Ectodermal cell (in vitro differentiated cells): ENCODE results near the gene REM1.

Source experiments
- H3K27ac ChIP-seq: 2 replicates; pipeline ENCODE4 v1.7.0; 2013; ENCODE audit warnings: mild to moderate bottlenecking, low read depth, low read length; ENCODE audit not compliant: insufficient read depth, poor library complexity, severe bottlenecking
- H3K27me3 ChIP-seq: 2 replicates; pipeline ENCODE4 v1.7.0; 2013; ENCODE audit warnings: mild to moderate bottlenecking, low read length; ENCODE audit not compliant: insufficient read depth, control insufficient read depth, poor library complexity, severe bottlenecking
- H3K36me3 ChIP-seq: one replicate; pipeline ENCODE4 v1.7.0; 2013; ENCODE audit warnings: low read length; ENCODE audit not compliant: control insufficient read depth, insufficient read depth
- H3K4me1 ChIP-seq: one replicate; pipeline ENCODE4 v1.7.0; 2013; ENCODE audit warnings: low read length; ENCODE audit not compliant: control insufficient read depth, insufficient read depth
- H3K4me3 ChIP-seq: 2 replicates; pipeline ENCODE4 v1.7.0; 2013; ENCODE audit warnings: low read depth, low read length, control low read depth; ENCODE audit not compliant: insufficient read depth
- H3K9me3 ChIP-seq: 2 replicates; pipeline ENCODE4 v1.7.0; 2013; ENCODE audit warnings: mild to moderate bottlenecking, low read length, moderate library complexity; ENCODE audit not compliant: control insufficient read depth
- whole genome bisulfite sequencing, 2 experiments: methylation state at CpG; one replicate each; pipeline ENCODE4 v1.1.7; 2013; ENCODE audit warnings: missing lambda C conversion rate in 2 of 2; 5-methylcytosine and 5-hydroxymethylcytosine counted together

The REM1 gene

GRCh38 chr20:31523361-31524283 lies 48.5 kb downstream of the REM1 start:
- no peaks in the 10 kb centered on the region for H3K27me3 ChIP-seq
- no peak overlapping the region for H3K27ac ChIP-seq
- no peaks in the 10 kb centered on the region for H3K9me3 ChIP-seq
- H3K4me1 ChIP-seq: no peaks in the 10 kb centered on the region
- H3K4me3 ChIP-seq: no peak overlapping the region
- WGBS, 2 experiments: 95 to 98% methylated on average over 8 of the region's 8 CpGs
- H3K36me3 ChIP-seq: peaks cover 11% of the 10 kb centered on the region

GRCh38 chr20:31527266-31527665 lies 52.2 kb downstream of the REM1 start:
- H3K9me3 ChIP-seq: no peaks in the 10 kb centered on the region
- no peaks in the 10 kb centered on the region for H3K4me1 ChIP-seq
- H3K36me3 ChIP-seq: peaks cover 15% of the 10 kb centered on the region
- H3K27me3 ChIP-seq: no peaks in the 10 kb centered on the region
- no peak overlapping the region for H3K27ac ChIP-seq
- H3K4me3 ChIP-seq: no peak overlapping the region
- WGBS, 2 experiments: 79 to 85% methylated on average over 6 of the region's 6 CpGs
